HUES64 (cell line): ENCODE measurements around the gene PYCARD.

Experiments used
- H3K27ac ChIP-seq: 2 replicates; pipeline ENCODE4 v1.7.0; 2013; ENCODE audit warnings: low read depth, low read length, inconsistent platforms
- H3K27me3 ChIP-seq: 2 replicates; pipeline ENCODE4 v1.6.1; 2013; ENCODE audit warnings: mild to moderate bottlenecking, low read length; ENCODE audit not compliant: insufficient read depth
- H3K36me3 ChIP-seq: 2 replicates; pipeline ENCODE4 v1.6.1; 2013; ENCODE audit warnings: mild to moderate bottlenecking, low read length; ENCODE audit not compliant: insufficient read depth
- H3K4me1 ChIP-seq: 2 replicates; pipeline ENCODE4 v1.6.1; 2013; ENCODE audit warnings: mild to moderate bottlenecking, low read length, moderate library complexity; ENCODE audit not compliant: insufficient read depth
- H3K4me3 ChIP-seq: 2 replicates; pipeline ENCODE4 v1.5.1; 2013; ENCODE audit warnings: mild to moderate bottlenecking, low read length, moderate library complexity
- H3K9ac ChIP-seq: 2 replicates; pipeline ENCODE4 v1.6.1; 2013; ENCODE audit warnings: mild to moderate bottlenecking, low read depth, low read length
- H3K9me3 ChIP-seq: 2 replicates; pipeline ENCODE4 v1.6.1; 2013; ENCODE audit warnings: low read depth, low read length; ENCODE audit not compliant: insufficient read depth
- WGBS: fragments of 150-250, 120-280 bp; methylation state at CpG from one replicate; pipeline ENCODE4 v1.1.7; 2013; ENCODE audit warnings: missing lambda C conversion rate; 5-methylcytosine and 5-hydroxymethylcytosine counted together

PYCARD gene

DNA sequence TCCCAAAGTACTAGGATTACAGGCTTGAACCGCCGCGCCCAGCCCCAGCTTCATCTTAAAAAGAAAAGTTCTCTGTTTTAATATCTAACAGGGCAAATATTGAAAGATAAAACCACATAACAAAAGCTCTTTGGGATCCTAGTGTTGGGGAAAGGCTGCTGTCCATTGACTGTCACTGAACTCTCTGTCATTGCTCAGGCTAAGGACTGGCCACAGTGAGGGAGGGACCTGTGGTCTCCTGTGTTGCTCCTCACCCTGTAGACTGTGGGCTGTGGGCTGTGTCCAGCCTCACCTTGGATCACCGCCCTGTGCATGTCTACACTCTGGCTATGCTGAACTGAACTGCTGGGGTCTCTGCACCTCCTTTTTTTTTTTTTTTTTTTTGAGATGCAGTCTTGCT lies 25.6 kb upstream of the PYCARD start:
- H3K9ac ChIP-seq = no peak overlapping the region
- H3K27me3 ChIP-seq = no peaks in the 10 kb centered on the region
- 90% methylated on average over 4 of the region's 4 CpGs for WGBS
- H3K36me3 ChIP-seq = no peaks in the 10 kb centered on the region
- no peak overlapping the region for H3K27ac ChIP-seq
- no peaks in the 10 kb centered on the region for H3K9me3 ChIP-seq
- H3K4me3 ChIP-seq = no peak overlapping the region
- no peaks in the 10 kb centered on the region for H3K4me1 ChIP-seq

DNA sequence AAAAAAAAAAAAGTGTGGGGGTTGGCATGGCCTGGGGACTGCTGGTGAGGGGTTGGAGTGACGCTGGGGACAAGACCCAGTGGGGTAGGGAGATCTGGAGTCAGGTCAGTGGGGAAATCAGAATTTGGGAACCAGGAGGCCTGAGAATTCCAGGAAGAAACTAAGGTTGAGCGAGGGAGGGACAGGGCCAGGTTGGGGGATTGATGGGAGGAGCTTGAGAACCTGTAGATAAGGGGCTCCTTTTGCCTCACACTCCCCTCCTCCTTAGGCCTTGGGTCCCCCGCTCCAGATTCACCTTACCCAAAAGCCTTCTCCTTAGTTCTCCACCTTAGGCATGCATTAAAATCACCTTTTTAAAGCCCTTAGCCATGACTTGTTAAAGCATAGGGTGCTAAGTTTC lies 22.6 kb upstream of the PYCARD start:
- no peaks in the 10 kb centered on the region for H3K4me1 ChIP-seq
- H3K27me3 ChIP-seq = no peaks in the 10 kb centered on the region
- H3K36me3 ChIP-seq = no peaks in the 10 kb centered on the region
- H3K9ac ChIP-seq = no peak overlapping the region
- H3K27ac ChIP-seq = no peak overlapping the region
- no peaks in the 10 kb centered on the region for H3K9me3 ChIP-seq
- 87% methylated on average over 3 of the region's 3 CpGs for WGBS
- H3K4me3 ChIP-seq = no peak overlapping the region

DNA sequence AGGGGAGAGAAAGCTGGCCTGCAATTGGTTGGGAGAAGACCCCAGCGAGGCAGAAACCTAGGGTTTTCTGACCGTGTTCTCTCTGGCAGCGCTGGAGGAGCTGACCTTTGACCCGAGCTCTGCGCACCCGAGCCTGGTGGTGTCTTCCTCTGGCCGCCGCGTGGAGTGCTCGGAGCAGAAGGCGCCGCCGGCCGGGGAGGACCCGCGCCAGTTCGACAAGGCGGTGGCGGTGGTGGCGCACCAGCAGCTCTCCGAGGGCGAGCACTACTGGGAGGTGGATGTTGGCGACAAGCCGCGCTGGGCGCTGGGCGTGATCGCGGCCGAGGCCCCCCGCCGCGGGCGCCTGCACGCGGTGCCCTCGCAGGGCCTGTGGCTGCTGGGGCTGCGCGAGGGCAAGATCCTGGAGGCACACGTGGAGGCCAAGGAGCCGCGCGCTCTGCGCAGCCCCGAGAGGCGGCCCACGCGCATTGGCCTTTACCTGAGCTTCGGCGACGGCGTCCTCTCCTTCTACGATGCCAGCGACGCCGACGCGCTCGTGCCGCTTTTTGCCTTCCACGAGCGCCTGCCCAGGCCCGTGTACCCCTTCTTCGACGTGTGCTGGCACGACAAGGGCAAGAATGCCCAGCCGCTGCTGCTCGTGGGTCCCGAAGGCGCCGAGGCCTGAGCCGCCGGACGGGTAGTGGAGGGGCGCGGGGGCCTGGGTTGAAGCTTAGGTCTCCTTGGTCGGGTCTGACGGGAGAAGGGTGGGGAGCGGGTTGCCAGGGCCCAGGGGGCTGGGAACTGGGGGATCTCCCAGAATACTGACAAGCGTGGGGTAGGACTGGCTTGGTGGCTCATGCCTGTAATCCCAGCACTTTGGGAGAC lies 21.8 kb upstream of the PYCARD start:
- no peak overlapping the region for H3K27ac ChIP-seq
- no peak overlapping the region for H3K4me3 ChIP-seq
- no peaks in the 10 kb centered on the region for H3K36me3 ChIP-seq
- no peaks in the 10 kb centered on the region for H3K4me1 ChIP-seq
- H3K27me3 ChIP-seq = no peaks in the 10 kb centered on the region
- WGBS = 95% methylated on average over 80 of the region's 80 CpGs
- H3K9me3 ChIP-seq = no peaks in the 10 kb centered on the region
- H3K9ac ChIP-seq = no peak overlapping the region

DNA sequence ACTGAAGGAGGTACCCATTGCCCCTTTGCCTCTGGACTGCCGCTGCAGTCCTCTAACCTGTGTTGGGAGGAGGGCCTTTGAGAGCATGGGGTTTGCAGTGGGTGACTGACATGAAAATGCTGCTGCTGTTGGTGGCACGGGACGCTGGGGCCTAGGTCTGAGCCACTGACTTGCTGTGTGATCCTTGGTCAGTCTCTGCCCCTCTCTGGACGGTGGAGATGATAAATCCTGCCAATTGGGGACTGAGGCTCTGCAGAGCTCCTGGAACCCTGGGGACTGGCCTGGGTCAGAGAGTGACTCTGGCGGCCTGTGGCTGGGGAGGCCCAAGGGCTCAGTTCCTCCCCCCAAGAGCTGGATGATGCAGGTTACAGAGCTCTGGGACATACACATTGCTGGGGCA lies 20.5 kb upstream of the PYCARD start:
- peaks cover 9% of the 10 kb centered on the region for H3K27me3 ChIP-seq
- H3K9me3 ChIP-seq = no peaks in the 10 kb centered on the region
- 91% methylated on average over 5 of the region's 5 CpGs for WGBS
- no peak overlapping the region for H3K27ac ChIP-seq
- no peaks in the 10 kb centered on the region for H3K36me3 ChIP-seq
- no peak overlapping the region for H3K4me3 ChIP-seq
- H3K4me1 ChIP-seq = no peaks in the 10 kb centered on the region
- no peak overlapping the region for H3K9ac ChIP-seq

DNA sequence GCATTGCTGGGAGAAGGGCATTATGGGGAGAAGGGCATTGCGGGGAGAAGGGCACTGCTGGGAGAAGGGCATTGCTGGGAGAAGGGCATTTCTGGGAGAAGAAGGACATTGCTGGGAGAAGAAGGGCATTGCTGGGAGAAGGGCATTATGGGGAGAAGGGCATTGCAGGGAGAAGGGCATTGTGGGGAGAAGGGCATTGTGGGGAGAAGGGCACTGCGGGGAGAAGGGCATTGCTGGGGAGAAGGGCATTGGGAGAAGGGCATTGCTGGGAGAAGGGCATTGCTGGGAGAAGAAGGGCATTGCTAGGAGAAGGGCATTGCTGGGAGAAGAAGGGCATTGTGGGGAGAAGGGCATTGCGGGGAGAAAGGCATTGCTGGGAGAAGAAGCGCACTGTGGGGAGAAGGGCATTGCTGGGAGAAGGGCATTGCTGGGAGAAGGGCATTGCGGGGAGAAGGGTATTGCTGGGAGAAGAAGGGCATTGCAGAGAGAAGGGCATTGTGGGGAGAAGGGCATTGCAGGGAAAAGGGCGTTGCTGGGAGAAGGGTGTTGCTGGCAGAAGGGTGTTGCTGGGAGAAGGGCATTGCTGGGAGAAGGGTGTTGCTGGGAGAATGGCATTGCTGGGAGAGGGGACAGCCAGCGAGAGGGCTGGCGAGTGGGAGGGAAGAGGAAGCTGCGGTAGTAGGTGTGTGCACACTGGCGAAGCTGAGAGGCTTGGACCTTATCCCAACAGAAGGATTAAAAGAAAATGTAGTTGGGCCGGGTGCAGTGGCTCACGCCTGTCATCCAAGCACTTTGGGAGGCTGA lies 19.0 kb upstream of the PYCARD start:
- Histone ChIP-seq H3K27me3 (peaks cover 24% of the 10 kb centered on the region), H3K36me3 (no peaks in the 10 kb centered on the region), H3K4me3 (no peak overlapping the region), H3K9me3 (no peaks in the 10 kb centered on the region), H3K27ac (no peak overlapping the region), H3K4me1 (0 out of 2 replicates have a peak, but pooled peaks cover 2% of the 10 kb centered on the region), H3K9ac (no peak overlapping the region)
- 87% methylated on average over 12 of the region's 12 CpGs for WGBS

DNA sequence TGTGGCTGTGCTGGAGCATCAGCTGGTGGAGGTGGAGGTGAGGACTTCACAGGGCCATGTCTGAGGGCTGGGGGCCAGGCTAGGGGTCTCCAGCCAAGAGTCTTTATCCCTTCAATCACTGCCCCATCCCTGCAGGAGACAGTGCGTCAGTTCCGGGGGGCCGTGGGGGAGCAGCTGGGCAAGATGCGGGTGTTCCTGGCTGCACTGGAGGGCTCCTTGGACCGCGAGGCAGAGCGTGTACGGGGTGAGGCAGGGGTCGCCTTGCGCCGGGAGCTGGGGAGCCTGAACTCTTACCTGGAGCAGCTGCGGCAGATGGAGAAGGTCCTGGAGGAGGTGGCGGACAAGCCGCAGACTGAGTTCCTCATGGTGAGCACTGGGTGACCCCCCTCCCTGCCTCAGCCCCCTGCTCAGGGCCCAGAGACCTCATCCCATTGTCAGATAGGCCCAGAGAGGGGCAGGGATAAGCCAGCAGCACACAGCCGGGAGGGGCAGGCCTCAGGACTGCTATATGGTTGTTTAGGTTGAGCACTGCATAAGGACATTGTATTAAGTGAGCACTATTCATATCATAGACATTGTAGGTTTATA lies 16.7 kb upstream of the PYCARD start:
- Histone ChIP-seq H3K36me3 (no peaks in the 10 kb centered on the region), H3K27ac (no peak overlapping the region), H3K9ac (no peak overlapping the region), H3K4me3 (no peak overlapping the region), H3K9me3 (no peaks in the 10 kb centered on the region), H3K4me1 (peaks cover 5% of the 10 kb centered on the region; the same call in 1 of the 2 replicates), H3K27me3 (peaks cover 47% of the 10 kb centered on the region)
- 92% methylated on average over 15 of the region's 15 CpGs for WGBS

DNA sequence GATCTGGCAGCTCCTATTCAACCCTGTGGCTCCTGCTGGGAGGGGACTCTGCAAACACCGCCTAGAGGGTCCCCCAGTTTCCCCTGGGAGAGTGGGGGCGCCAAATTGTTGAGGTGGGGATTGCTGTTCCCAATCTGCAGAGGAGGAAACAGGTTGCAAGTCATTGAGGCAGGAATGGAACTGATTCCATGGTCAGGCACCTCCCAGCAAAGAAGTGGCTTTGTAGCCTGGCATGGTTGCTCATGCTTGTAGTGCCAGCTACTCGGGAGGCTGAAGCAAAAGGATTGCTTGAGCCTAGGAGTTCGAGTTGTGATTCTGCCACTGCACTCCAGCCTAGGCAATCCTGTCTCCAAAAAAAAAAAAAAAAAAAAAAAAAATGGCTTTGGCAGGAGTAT lies 14.6 kb upstream of the PYCARD start:
- Histone ChIP-seq H3K4me3 (peak overlapping the region; percentile 69), H3K27ac (no peak overlapping the region), H3K9me3 (no peaks in the 10 kb centered on the region), H3K27me3 (peaks cover 56% of the 10 kb centered on the region), H3K4me1 (peaks cover 5% of the 10 kb centered on the region; the same call in 1 of the 2 replicates), H3K36me3 (no peaks in the 10 kb centered on the region), H3K9ac (no peak overlapping the region)
- WGBS = 39% methylated on average over 4 of the region's 4 CpGs

DNA sequence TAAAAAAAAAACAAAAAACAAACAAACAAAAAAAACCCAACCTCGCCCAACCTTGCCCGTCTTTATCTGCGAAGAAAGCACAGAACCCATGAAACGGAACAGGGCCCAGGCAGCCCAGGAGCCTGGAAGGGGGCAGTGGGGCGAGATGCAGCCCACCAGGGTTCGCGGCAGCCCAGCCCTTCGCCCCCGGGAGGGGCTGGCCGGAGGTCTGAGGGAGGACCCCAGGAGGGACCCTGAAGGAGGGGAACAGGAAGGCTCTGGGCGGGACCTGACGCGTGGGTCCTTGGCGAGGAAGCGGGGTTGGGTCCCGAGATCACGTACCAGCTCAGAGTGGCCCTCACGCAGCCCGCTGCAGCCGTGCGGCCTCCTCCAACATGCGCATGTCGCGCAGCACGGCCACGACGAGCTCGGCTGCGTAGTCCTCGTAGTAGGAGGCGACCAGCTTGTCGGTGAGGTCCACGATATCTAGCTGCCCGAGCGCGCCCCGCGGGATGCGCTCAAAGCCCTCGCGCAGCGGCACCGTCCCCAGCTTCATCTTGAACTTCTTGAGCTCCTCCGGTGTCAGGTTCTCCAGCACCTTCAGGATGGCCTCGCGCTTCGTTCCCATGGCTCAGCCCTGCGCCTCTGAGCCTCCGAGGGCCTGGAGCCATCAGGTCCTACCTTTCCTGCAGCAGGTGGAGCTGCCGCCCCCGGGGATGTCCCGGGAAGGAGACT lies 14.0 kb upstream of the PYCARD start, which contains the start of gene PYDC1:
TSS of gene PYDC1 (minus strand) at position 714 of the 714 bp plus-strand sequence. CDS start at position 607, 107 bp downstream.
- Histone ChIP-seq H3K9me3 (no peaks in the 10 kb centered on the region), H3K36me3 (no peaks in the 10 kb centered on the region), H3K27me3 (peaks cover 56% of the 10 kb centered on the region), H3K4me3 (peak within 1 kb of the TSS; percentile 69), H3K27ac (no peak within 1 kb of the TSS), H3K4me1 (peaks cover 5% of the 10 kb centered on the region; the same call in 1 of the 2 replicates), H3K9ac (no peak within 1 kb of the TSS)
- 11% methylated on average over 52 of the region's 52 CpGs for WGBS

DNA sequence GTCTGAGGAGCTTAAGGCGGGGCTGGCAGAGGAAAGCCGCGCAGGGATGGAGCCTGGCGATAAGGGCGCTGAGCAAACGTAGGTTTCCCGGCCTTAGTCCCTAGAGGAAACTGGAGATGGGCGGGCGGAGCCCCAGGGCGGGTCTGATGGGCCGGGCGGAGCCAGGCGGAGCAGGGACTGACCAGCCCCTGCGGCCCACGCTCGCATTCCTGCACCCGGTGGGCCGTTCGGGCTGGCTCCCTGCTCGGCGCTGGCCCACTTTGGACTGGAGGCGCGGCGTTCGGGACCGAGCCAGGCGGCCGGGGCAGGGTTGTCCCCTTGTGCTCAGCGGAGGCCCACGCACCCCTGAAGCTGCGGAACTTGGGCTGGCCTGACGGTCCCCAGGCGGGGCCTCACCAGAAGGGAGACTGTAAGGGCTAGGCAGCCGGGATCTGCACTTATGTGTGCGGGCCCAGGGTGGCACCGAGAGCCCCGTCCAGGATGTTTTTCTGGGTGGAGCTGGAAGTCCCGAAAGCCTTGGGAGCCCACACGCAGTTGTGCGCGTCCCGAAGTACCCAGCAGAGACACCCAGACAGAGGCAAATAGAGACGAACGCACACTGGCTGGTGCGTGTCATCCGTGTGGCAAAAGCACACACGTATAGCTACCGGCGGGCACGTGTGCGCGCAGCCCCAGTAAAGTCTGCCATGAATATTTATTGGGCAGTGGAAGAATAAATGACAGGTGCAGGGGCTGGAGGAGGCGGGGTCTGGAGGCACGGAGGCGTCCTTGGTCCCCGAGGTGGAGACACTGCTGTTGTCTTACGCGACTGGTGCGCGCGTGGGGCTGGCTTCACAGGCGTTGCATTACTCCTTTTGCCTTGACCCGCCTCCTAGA lies 13.0 kb upstream of the PYCARD start:
- H3K4me1 ChIP-seq = peaks cover 5% of the 10 kb centered on the region; the same call in 1 of the 2 replicates
- H3K9ac ChIP-seq = peak overlapping the region; percentile 63; the same call in 1 of the 2 replicates
- H3K4me3 ChIP-seq = peak overlapping the region; percentile 69
- 1% methylated on average over 63 of the region's 63 CpGs for WGBS
- H3K27ac ChIP-seq = no peak overlapping the region
- peaks cover 56% of the 10 kb centered on the region for H3K27me3 ChIP-seq
- H3K9me3 ChIP-seq = no peaks in the 10 kb centered on the region
- H3K36me3 ChIP-seq = no peaks in the 10 kb centered on the region
